ENCODE measurements around the gene SYT11.
"Not testable (repeated sequence)": the region's sequence is repeated elsewhere in the genome, so short reads cannot be mapped to it uniquely, and the experiment has no call there.

The SYT11 gene, protein sequence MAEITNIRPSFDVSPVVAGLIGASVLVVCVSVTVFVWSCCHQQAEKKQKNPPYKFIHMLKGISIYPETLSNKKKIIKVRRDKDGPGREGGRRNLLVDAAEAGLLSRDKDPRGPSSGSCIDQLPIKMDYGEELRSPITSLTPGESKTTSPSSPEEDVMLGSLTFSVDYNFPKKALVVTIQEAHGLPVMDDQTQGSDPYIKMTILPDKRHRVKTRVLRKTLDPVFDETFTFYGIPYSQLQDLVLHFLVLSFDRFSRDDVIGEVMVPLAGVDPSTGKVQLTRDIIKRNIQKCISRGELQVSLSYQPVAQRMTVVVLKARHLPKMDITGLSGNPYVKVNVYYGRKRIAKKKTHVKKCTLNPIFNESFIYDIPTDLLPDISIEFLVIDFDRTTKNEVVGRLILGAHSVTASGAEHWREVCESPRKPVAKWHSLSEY

DNA sequence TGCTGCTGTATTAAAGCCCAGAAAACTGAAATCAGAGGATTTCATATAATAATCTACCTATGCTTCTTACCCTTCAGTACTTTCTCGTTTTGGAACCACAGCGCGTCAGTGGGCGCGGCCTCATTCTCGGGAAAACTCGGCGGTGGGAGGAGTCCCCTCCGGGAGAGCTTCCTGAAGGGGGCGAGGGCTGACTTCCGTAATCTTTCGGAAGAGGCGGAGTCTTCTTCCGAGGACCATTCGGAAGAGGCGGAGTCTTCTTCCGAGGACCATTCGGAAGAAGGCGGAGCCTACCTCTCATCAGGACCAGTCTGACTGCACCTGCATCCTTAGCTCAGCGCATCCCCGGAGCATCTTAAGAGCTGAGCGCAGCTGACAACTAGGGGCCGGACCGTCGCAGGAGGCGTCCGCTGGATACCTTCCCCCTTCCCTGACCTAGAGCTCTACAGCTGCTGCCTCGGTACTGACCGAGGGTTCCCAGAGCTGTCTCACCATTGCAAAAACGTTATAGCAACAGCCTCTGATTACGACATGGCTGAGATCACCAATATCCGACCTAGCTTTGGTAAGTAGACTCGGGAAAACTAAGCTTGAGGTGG, at the start of gene SYT11:
Gene SYT11 (plus strand): TSS at position 334 of the 596 bp plus-strand sequence. CDS start 195 bp downstream, at position 529.
- peak; percentile 87 to 89 for DNase-seq (ENCODE audit: low read depth in 2 of 2, low spot score in 1 of 2)

DNA sequence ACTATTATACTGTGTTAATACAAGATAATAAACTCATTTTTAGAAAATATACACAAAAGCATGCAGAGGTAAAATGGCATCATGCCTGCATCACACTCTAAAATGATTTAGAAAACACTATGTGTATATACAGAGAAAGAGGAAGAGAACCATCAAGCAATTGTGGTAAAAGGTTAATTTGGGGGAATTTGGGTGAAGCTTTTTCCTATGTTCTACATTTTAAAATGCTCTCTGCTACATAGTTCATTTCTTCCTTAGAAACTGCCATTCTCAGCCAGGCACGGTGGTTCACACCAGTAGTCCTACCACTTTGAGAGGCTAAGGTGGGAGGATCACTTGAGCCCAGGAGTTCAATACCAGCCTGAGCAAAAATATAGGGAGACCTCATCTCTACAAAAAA, 46.5 kb upstream of the SYT11 start:
- no peak for DNase-seq (ENCODE audit: low read depth in 2 of 2, low spot score in 1 of 2)

- DNase-seq (ENCODE audit: low read depth in 2 of 2, low spot score in 1 of 2), result no peak
Measured at GRCh38 chr1:155813672-155814071, 45.7 kb upstream of the SYT11 start.

DNA sequence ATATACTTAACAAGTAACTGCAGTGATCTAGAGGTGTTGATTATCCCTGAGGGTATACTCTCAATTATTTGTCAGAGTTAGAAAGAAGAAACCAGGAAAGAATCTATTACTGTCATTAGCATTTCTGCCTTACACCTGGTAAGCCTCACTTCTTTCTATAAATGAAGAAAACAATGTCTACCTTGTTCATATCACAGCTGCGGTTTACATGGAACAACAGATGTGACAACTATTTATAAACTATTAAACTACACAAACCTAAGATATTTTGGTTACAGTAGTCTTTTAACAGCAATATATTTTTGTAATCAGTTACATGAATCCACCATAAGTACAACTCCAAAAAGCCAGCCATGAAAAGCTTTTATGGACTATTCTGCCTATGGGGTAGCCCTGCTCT, 43.0 kb upstream of the SYT11 start:
- DNase-seq (ENCODE audit: low read depth in 2 of 2, low spot score in 1 of 2), result no peak

- no peak for DNase-seq (ENCODE audit: low read depth in 2 of 2, low spot score in 1 of 2)
Measured at GRCh38 chr1:155827450-155827849, 31.9 kb upstream of the SYT11 start.

DNA sequence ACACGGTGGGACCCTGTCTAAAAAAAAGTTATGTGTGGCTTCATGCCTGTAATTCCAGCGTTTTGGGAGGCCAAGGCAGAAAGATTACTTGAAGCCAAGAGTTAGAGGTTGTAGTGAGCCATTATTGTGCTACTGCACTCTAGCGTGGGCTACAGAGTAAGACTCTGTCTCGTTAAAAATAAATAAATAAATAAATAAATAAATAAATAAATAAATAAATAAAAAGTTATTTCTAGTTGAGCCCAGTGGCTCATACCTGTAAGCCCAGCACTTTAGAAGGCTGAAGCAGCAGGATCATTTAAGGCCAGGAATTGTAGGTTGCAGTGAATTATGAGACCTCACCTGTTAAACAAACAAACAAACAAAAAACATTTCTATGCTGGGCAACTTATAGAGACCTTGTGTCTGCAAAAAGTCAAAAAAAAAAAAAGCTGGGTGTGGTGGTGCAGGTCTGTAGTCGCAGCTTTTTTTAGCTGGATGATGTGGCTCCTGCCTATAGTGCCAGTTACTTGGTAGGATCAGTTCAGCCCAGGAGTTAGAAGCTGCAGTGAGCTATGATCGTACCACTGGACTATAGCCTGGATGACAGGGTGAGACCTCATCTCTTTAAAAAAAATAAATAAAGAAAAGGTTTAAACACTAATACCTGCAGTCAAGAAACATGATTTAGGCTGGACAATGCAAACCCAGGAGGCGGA, 27.9 kb upstream of the SYT11 start:
- DNase-seq (ENCODE audit: low read depth in 2 of 2, low spot score in 1 of 2), result no peak

DNA sequence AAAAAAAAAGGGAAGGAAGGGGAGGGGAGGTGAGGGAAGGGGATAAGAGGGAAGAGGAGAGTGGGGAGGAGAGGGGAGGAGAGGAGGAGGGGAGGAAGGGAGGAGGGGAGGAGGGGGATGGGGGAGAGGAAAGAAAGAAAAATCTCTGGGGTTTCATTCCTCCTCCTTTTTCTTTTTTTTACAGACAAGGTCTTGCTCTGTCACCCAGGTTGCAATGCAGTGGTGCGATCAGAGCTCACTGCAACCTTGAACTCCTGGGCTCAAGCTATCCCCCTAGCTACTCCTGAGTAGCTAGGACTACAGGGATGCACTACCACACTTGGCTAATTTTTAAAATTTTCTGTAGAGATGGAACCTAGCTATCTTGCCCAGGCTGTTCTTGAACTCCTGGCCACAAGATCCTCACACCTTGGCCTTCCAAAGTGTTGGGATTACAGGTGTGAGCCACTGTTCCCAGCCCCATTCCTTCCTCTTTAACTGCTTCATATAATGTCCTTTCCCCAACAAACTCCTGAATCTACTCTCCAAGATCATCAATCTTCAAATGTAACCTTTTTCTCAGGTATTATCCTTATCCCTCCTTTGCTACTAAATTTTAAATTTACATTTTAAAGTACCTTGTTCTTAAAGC, 25.6 kb upstream of the SYT11 start:
- DNase-seq (ENCODE audit: low read depth in 2 of 2, low spot score in 1 of 2), result no peak

- no peak for DNase-seq (ENCODE audit: low read depth in 2 of 2, low spot score in 1 of 2)
Measured at GRCh38 chr1:155834296-155834926, 25.0 kb upstream of the SYT11 start.

DNA sequence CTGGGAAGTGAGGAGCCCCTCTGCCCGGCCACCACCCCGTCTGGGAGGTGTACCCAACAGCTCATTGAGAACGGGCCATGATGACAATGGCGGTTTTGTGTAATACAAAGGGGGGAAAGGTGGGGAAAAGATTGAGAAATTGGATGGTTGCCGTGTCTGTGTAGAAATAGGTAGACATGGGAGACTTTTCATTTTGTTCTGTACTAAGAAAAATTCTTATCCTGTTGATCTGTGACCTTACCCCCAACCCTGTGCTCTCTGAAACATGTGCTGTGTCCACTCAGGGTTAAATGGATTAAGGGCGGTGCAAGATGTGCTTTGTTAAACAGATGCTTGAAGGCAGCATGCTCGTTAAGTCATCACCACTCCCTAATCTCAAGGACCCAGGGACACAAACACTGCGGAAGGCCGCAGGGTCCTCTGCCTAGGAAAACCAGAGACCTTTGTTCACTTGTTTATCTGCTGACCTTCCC, 24.4 kb upstream of the SYT11 start:
- DNase-seq (ENCODE audit: low read depth in 2 of 2, low spot score in 1 of 2), result not testable (repeated sequence)

DNA sequence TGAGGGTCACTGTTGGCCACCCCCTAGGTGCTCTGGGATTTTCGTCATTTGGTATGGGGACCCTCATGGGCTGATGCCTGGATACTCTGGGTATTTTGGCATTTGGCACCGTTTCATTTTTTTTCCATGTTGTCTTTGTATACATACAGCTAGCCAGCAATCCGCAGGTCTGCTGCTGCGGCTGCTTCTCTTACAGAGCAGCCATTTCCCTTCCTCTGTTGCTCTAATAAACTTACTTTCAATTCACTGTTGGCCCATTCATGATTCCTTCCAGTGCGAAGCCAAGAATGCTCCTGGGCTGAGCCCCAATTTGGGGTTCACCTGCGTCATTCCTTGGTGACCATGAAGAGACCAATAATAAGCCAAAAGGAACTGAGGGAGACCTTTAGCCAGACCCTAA, 23.8 kb upstream of the SYT11 start:
- DNase-seq (ENCODE audit: low read depth in 2 of 2, low spot score in 1 of 2), result no peak

GRCh38 chr1:155840386-155840785, 19.0 kb upstream of the SYT11 start:
- DNase-seq (ENCODE audit: low read depth in 2 of 2, low spot score in 1 of 2), result no peak

GRCh38 chr1:155844860-155845421, 14.4 kb upstream of the SYT11 start:
- no peak for DNase-seq (ENCODE audit: low read depth in 2 of 2, low spot score in 1 of 2)

DNA sequence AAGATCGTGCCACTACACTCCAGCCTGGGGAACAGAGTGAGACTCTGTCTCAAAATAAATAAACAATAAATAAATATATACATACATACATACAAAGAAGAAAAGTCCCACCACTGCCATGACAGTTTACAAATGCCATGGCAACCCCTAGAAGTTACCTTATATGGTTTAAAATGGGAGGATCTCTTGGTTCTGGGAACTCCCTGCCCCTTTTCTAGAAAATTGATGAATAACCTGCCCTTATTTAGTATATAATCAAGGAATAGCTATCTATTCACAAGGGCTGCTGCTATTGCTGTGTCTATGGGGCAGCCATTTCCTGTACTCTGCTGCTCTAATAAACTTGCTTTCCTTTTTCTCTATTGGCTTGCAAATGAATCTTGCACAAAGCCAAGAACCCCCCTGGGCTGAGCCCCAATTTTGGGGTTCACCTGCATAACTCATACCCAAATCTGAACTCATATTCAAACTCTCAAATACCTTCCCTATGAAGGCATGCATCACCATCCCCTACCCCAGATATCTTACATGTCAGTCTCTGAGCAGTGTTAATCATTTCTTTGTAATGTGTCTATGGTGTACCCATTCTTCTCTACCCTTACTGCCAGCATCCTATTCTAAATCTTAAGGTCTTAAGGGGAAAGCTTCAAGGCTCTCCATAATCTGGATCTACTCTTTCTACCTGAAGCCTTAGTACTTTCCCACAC, 11.4 kb upstream of the SYT11 start:
- no peak for DNase-seq (ENCODE audit: low read depth in 2 of 2, low spot score in 1 of 2)

DNA sequence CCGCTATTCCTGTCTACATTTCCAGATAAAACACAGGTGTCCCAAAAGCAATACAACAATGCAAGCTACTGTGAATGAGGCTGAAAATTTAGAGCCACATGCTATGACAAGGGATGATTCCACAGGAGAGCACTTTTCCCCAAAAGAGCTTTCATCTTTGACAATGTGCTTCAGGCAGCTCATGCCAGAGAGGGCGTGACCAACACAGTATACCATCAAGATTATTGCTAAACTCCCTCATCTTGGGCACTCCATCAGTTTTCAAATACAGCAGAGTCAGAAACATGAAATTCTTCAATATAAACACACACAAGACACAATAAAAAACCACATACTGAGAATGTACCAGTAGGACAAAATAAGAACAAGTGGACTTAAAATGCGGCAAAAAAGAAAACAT, 9.0 kb upstream of the SYT11 start:
- no peak for DNase-seq (ENCODE audit: low read depth in 2 of 2, low spot score in 1 of 2)

DNA sequence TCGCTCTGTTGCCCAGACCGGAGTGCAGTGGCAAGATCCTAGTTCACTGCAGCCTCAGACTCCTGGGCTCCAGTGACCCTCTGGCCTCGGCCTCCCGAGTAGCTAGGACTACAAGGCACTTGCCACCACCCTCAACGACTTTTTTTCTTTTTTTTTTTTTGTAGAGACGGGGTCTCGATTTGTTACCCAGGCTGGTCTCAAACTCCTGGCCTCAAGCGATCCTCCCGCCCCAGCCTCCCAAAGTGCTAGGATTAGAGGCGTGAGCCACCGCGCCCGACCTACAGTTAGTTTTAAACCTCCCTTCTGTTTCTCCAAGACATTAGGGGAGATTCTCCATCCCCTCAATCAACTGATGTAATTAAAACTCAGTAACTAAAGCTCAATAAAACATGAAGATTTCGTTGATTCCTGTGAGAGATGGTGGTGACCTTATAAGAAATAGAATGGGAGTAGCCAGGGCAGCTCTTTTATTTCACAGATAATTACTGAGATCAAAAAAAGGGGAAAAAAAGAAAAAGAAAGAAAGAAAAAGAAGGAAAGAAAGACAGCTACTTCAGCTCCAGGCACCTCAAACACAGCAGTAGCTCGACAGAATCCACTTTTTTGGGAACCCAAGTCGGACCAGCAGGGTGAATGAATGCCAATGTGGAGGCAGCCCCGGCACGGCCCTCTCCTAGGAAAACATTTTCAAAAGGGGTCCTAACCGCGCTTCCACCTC, 3.0 kb upstream of the SYT11 start:
- DNase-seq (ENCODE audit: low read depth in 2 of 2, low spot score in 1 of 2), result no peak

DNA sequence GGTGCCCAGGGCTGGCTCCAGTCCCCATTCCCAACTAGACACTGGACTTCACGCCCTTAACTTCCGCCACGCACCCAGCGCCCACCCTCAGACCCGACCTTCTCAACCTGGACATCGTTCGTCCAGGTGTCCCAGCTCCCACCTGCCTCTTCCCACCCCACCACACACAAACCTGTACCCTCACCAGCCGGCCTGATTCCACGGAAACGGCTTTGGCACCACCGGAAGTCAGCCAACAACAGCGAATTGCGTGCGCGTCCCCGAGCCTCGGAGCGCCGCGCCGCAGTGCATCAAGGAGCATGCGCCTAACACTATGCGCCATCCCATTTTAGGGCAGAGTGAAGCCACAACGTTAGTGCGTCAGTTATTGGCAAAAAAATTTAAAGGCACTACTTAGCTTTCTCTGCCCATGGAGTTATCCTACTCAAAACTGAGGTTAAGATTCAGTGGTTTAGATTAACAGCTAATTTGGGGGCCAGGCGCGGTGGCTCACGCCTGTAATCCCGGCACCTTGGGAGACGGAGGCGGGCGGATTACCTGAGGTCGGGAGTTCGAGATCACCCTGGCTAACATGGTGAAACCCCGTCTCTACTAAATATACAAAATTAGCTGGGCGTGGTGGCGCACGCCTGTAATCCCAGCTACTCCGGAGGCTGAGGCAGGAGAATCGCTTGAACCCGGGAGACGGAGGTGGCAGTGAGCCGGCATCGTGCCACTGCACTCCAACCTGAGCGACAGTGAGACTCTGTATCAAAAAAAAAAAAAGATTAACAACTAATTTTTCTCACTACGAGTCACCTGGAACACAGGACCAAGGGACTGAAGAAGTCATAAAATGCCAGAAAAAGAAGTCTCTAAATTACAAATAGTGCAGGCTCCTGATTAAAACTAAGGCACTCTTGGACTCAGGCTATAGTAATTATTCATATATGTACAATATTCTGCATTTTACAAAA, 2.1 kb upstream of the SYT11 start, which contains the start of gene GON4L:
Gene GON4L (minus strand): TSS at position 240 of the 956 bp plus-strand sequence. CDS start 3,434 bp downstream, outside the sequence.
- peak; percentile 68 to 77 for DNase-seq (ENCODE audit: low read depth in 2 of 2, low spot score in 1 of 2)

DNA sequence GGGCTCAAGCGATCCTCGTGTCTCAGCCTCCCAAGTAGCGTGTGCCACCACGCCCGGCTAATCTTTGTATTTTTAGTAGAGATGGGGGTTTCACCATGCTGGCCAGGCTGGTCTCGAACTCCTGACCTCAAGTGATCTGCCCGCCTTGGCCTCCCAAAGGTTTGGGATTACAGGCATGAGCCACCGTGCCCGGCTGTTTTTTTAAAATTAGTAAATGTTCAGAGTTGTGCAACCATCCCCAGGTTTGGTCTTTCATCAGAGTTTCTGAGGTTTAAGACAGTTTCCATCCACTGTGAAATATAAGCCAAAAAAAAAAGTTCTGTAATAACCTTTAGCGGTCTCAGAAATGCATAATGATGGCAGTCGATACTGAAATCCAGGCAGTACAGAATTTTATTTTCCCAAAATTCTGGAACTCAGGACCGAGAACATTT, 550 bp upstream of the SYT11 start:
- no peak for DNase-seq (ENCODE audit: low read depth in 2 of 2, low spot score in 1 of 2)

Measured in stimulated activated CD8-positive, alpha-beta memory T cell treated with anti-CD3 and anti-CD28 coated beads, Interleukin-4, amount 100 ng/mL, for 4 hours (primary cell).